CD14-positive monocyte (primary cell): ENCODE measurements around the gene GNA12. TPM values are rescaled to one million over a fixed set of nuclear protein-coding genes. Genes with fewer than 3 reads are reported as not detected.
A peak's percentile ranks its signal among the peaks of the same experiment; 100 is the strongest.

Experiments used
- DNase-seq, 3 donors: peaks; one replicate each; pipeline ENCODE4 v3.0.0-alpha.2; 2011 to 2022
- H2AFZ ChIP-seq: 2 replicates; pipeline ENCODE4 v1.6.0; 2012; ENCODE audit warnings: mild to moderate bottlenecking, low read depth, low read length, inconsistent platforms; ENCODE audit not compliant: insufficient read depth, poor library complexity, severe bottlenecking
- H3K27ac ChIP-seq, 2 donors: 1 replicate in 1 of 2; 2 replicates in 1 of 2; pipeline ENCODE4 v1.5.1; 2012 to 2013; ENCODE audit warnings: low read length in 2 of 2, control low read depth in 1 of 2, inconsistent platforms in 1 of 2, low read depth in 1 of 2, mild to moderate bottlenecking in 1 of 2
- H3K27me3 ChIP-seq, 2 donors: one replicate each; pipeline versions ENCODE4 v1.6.0 to v1.6.1; 2011 to 2013; ENCODE audit warnings: low read length in 2 of 2; ENCODE audit not compliant: control insufficient read depth in 2 of 2, insufficient read depth in 2 of 2
- H3K36me3 ChIP-seq, 2 donors: replicated peaks in 1 of 2; 1 replicate in 1 of 2; 2 replicates in 1 of 2; pipeline versions ENCODE4 v1.5.1 to v1.6.1; 2012 to 2013; ENCODE audit warnings: low read length in 2 of 2, control low read depth in 1 of 2, inconsistent platforms in 1 of 2, mild to moderate bottlenecking in 1 of 2; ENCODE audit not compliant: insufficient read depth in 2 of 2, control insufficient read depth in 1 of 2
- H3K4me1 ChIP-seq, 2 donors: 1 replicate in 1 of 2; 2 replicates in 1 of 2; pipeline versions ENCODE4 v1.5.1 to v1.6.1; 2012 to 2013; ENCODE audit warnings: low read length in 2 of 2, control low read depth in 1 of 2, inconsistent platforms in 1 of 2, mild to moderate bottlenecking in 1 of 2, moderate library complexity in 1 of 2; ENCODE audit not compliant: insufficient read depth in 2 of 2, control insufficient read depth in 1 of 2
- H3K4me2 ChIP-seq: replicated peaks from 2 replicates; pipeline ENCODE3; 2012; ENCODE audit warnings: low read length, moderate library complexity, mild to moderate bottlenecking; ENCODE audit not compliant: poor library complexity, severe bottlenecking; ENCODE audit errors: extremely low read depth
- H3K4me3 ChIP-seq, 3 experiments: fragments of 200-600 bp in 1 of 3; sonication (generic) in 1 of 3; replicated peaks in 1 of 3; 1 replicate in 2 of 3; 2 replicates in 1 of 3; pipeline ENCODE4 v1.5.1; 2011 to 2013; ENCODE audit warnings: low read length in 3 of 3, mild to moderate bottlenecking in 3 of 3, control low read depth in 2 of 3, low read depth in 2 of 3, inconsistent platforms in 1 of 3, moderate library complexity in 1 of 3
- H3K79me2 ChIP-seq: 2 replicates; pipeline ENCODE4 v1.6.0; 2012; ENCODE audit warnings: mild to moderate bottlenecking, control low read depth, inconsistent platforms, low read length, moderate library complexity; ENCODE audit not compliant: insufficient read depth
- H3K9ac ChIP-seq: 2 replicates; pipeline ENCODE4 v1.6.0; 2017; ENCODE audit warnings: low read length, mild to moderate bottlenecking; ENCODE audit not compliant: insufficient read depth, poor library complexity, severe bottlenecking
- H3K9me3 ChIP-seq, 2 donors: replicated peaks in 1 of 2; 1 replicate in 1 of 2; 2 replicates in 1 of 2; pipeline versions ENCODE4 v1.5.1 to v1.6.1; 2012 to 2013; ENCODE audit warnings: low read length in 2 of 2, control low read depth in 1 of 2; ENCODE audit not compliant: control insufficient read depth in 1 of 2, insufficient read depth in 1 of 2
- H4K20me1 ChIP-seq: 2 replicates; pipeline ENCODE4 v1.6.0; 2012; ENCODE audit warnings: mild to moderate bottlenecking, low read length, control low read depth, moderate library complexity; ENCODE audit not compliant: insufficient read depth
- H3K27ac Mint-ChIP-seq, 7 donors: one replicate each; pipeline ENCODE4 v1.8.0; 2020; ENCODE audit warnings: mild to moderate bottlenecking in 7 of 7, mixed read lengths in 7 of 7, moderate library complexity in 6 of 7, inconsistent platforms in 2 of 7
- H3K27me3 Mint-ChIP-seq, 3 donors: one replicate each; pipeline ENCODE4 v1.8.0; 2021 to 2022; ENCODE audit warnings: low read depth in 3 of 3, mild to moderate bottlenecking in 3 of 3, mixed read lengths in 3 of 3, moderate library complexity in 3 of 3, inconsistent platforms in 1 of 3
- H3K36me3 Mint-ChIP-seq, 2 donors: one replicate each; pipeline ENCODE4 v1.8.0; 2020; ENCODE audit warnings: mixed read lengths in 2 of 2, inconsistent platforms in 1 of 2, mild to moderate bottlenecking in 1 of 2
- H3K4me1 Mint-ChIP-seq: one replicate; pipeline ENCODE4 v1.8.0; 2020; ENCODE audit warnings: mild to moderate bottlenecking, mixed read lengths
- H3K4me3 Mint-ChIP-seq, 2 donors: one replicate each; pipeline ENCODE4 v1.8.0; 2020; ENCODE audit warnings: mild to moderate bottlenecking in 2 of 2, mixed read lengths in 2 of 2, moderate library complexity in 1 of 2
- H3K9me3 Mint-ChIP-seq, 7 donors: one replicate each; pipeline ENCODE4 v1.8.0; 2020 to 2022; ENCODE audit warnings: mixed read lengths in 7 of 7, mild to moderate bottlenecking in 6 of 7, moderate library complexity in 6 of 7, inconsistent platforms in 2 of 7
- WGBS: methylation state at CpG from one replicate; pipeline ENCODE4 v1.1.5; 2013; ENCODE audit warnings: missing lambda C conversion rate; ENCODE audit not compliant: insufficient coverage; 5-methylcytosine and 5-hydroxymethylcytosine counted together
- intact Hi-C, 2 donors: fragments of 100-400 bp; cut with micrococcal nuclease; formaldehyde crosslinking; loops; one replicate each; pipeline versions ENCODE4 v1.15.0 to v1.15.1; 2023
- polyA plus RNA-seq, 3 donors: library from polyadenylated mRNA; depleted of rRNA in 1 of 3; unstranded in 2 of 3; stranded (reverse) in 1 of 3; fragments of 300-500 nt in 2 of 3; fragments of >200 nt in 1 of 3; fragmentation: Illumina TruSeq in 2 of 3; gene quantifications; 1 replicate in 2 of 3; 2 replicates in 1 of 3; pipeline ENCODE4 v1.2.3, GENCODE V29; 2012 to 2021
- TF ChIP-seq, protein P1 (sequence below): fragments of 200-600 bp; IDR thresholded peaks from one replicate; pipeline ENCODE4 v1.8.0; 2022; ENCODE audit warnings: antibody characterized with exemption, mild to moderate bottlenecking

GNA12 gene
- polyA plus RNA-seq, 3 donors, result 3.4 to 25.9 (median 10.6) TPM

GRCh38 chr7:2802504-2803341 is 41.4 kb downstream of the GNA12 start:
- Histone ChIP-seq H3K27me3 (no peaks in the 10 kb centered on the region), H3K4me2 (no peak overlapping the region), H3K9me3 (no peaks in the 10 kb centered on the region), H4K20me1 (no peaks in the 10 kb centered on the region), H2AFZ (no peak overlapping the region), H3K4me3 (no peak overlapping the region), H3K27ac (no peak overlapping the region), H3K9ac (no peak overlapping the region), H3K79me2 (peaks cover 14% of the 10 kb centered on the region), H3K36me3 (no peaks in the 10 kb centered on the region), H3K4me1 (peaks cover 8 to 11% of the 10 kb centered on the region in 2 donors)
- no peak for DNase-seq
- intact Hi-C loops, result no loop called here
- WGBS, result 93% methylated on average over 24 of the region's 28 CpGs
- H3K36me3 Mint-ChIP-seq, result peaks cover 9 to 11% of the 10 kb centered on the region in 2 donors
- peaks cover 24% of the 10 kb centered on the region for H3K4me1 Mint-ChIP-seq
- H3K4me3 Mint-ChIP-seq, result no peak overlapping the region
- H3K27me3 Mint-ChIP-seq, result no peaks in the 10 kb centered on the region
- TF ChIP-seq, protein P1, sequence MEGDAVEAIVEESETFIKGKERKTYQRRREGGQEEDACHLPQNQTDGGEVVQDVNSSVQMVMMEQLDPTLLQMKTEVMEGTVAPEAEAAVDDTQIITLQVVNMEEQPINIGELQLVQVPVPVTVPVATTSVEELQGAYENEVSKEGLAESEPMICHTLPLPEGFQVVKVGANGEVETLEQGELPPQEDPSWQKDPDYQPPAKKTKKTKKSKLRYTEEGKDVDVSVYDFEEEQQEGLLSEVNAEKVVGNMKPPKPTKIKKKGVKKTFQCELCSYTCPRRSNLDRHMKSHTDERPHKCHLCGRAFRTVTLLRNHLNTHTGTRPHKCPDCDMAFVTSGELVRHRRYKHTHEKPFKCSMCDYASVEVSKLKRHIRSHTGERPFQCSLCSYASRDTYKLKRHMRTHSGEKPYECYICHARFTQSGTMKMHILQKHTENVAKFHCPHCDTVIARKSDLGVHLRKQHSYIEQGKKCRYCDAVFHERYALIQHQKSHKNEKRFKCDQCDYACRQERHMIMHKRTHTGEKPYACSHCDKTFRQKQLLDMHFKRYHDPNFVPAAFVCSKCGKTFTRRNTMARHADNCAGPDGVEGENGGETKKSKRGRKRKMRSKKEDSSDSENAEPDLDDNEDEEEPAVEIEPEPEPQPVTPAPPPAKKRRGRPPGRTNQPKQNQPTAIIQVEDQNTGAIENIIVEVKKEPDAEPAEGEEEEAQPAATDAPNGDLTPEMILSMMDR, result no peak
- H3K27ac Mint-ChIP-seq, result peak overlapping the region in 2 of 7 donors; percentile 26 to 31
- H3K9me3 Mint-ChIP-seq, result no peaks in the 10 kb centered on the region

GRCh38 chr7:2802101-2802500 is 42.0 kb downstream of the GNA12 start:
- Mint-ChIP-seq H3K4me3 (no peak overlapping the region), H3K9me3 (no peaks in the 10 kb centered on the region), H3K4me1 (peaks cover 23% of the 10 kb centered on the region), H3K36me3 (peaks cover 5 to 15% of the 10 kb centered on the region in 2 donors), H3K27me3 (no peaks in the 10 kb centered on the region), H3K27ac (no peak overlapping the region)
- no peaks in the 10 kb centered on the region for H3K27me3 ChIP-seq
- H3K9me3 ChIP-seq, result no peaks in the 10 kb centered on the region
- no peak overlapping the region for H3K27ac ChIP-seq
- H3K4me2 ChIP-seq, result no peak overlapping the region
- no peak for DNase-seq
- whole genome bisulfite sequencing, result no CpG with 5 or more reads among the region's 2 CpGs
- H3K36me3 ChIP-seq, result no peaks in the 10 kb centered on the region
- TF ChIP-seq, protein P1, result no peak
- H3K4me1 ChIP-seq, result peaks cover 8 to 10% of the 10 kb centered on the region in 2 donors
- peaks cover 14% of the 10 kb centered on the region for H3K79me2 ChIP-seq
- H3K9ac ChIP-seq, result no peak overlapping the region
- intact Hi-C loops, result no loop called here
- no peaks in the 10 kb centered on the region for H4K20me1 ChIP-seq
- no peak overlapping the region for H3K4me3 ChIP-seq
- no peak overlapping the region for H2AFZ ChIP-seq
